ENCODE results near the gene HMGB1.
A peak's percentile ranks its signal among the peaks of the same experiment; 100 is the strongest.
"Not testable (repeated sequence)": the region's sequence is repeated elsewhere in the genome, so short reads cannot be mapped to it uniquely, and the experiment has no call there.

The HMGB1 gene

DNA sequence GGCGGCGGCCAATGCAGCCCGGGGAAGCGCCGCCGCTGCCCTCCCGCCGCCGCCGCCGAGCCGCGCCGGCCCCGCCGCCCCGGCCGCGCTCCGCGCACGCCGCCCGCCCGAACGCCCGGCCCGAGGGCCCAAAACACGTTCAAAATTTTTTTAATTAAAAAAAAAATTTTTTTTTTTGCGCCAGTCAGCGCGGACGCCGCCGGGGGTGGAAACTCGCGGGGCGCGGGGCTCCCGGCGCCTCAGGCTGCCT lies 468 bp downstream of the HMGB1 start:
- no peak for DNase-seq

DNA sequence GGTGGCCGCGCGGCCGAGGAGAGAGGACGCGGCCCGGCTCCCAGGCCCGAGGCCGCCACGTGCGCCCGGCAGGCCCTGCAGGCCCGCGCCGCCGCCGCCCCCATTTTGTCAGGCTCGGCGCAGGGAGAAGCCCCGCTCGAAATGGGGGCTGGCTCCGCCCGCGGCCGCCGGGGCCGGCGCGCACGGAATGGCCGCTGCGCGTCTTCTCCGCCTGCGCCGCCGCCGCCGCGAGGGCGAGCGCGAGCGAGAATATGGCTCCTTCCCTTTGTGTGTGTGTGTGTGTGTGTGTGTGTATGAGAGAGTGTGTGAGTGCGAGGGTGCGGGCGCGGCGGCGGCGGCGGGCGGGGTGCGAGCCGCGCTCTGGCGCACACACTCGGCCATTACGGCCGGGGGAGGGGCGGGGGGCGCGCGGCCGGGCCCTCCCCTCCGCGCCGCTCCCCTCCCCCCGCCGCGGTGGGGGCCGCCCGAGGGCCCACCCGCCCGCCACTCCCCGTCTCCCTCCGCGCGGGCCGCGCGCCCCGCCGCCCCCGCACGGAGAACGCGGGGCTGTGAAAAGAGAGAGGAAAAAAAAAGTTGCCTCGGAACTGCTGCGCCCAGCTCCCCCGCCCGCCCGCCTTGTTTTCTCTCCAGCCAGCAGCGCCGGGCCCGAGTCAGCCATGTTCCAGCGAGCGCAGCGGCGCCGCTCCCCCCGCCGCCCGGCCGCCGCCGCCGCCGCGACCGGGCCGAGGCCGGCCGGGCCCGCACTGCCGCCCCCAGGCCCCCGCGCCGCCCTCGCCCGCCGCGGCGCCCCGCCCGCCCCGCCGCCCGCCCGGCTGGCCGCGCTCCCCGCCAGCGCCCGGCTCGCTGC lies 1.0 kb downstream of the HMGB1 start:
- peak; percentile 64 for DNase-seq

DNA sequence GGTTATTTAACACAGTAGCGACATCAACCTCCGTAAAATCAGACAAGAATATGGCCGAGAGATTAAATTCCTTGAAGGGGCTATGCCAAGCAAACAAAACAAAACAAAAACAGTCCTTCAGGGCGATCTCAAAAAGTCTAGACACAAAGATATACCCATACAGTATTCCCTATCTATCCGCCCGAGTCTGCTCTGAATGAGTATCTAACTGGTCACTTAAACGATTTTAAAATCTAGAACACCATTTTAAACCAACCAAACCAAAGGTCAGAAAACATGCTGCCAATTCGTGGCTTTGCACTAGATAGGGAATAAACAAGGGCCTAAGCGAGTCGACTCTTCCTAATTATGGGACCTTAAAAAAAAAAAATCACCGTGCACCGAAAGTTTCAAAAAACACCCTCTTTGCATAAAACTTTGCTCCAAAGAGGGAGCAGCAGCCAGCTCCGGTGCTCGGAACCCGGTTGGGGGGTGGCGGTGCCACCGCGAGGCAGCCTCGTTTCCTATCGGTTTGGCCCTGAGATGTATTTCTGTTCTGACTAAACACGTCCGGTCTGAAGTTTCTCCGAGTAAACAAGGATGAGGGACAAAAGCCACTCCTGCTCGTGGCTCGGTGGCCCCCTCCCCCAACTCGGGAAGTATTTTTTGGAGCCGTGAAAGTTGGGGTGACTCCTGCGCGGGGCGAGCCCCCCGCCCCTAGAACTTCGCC lies 1.8 kb downstream of the HMGB1 start:
- DNase-seq: peak; percentile 35

DNA sequence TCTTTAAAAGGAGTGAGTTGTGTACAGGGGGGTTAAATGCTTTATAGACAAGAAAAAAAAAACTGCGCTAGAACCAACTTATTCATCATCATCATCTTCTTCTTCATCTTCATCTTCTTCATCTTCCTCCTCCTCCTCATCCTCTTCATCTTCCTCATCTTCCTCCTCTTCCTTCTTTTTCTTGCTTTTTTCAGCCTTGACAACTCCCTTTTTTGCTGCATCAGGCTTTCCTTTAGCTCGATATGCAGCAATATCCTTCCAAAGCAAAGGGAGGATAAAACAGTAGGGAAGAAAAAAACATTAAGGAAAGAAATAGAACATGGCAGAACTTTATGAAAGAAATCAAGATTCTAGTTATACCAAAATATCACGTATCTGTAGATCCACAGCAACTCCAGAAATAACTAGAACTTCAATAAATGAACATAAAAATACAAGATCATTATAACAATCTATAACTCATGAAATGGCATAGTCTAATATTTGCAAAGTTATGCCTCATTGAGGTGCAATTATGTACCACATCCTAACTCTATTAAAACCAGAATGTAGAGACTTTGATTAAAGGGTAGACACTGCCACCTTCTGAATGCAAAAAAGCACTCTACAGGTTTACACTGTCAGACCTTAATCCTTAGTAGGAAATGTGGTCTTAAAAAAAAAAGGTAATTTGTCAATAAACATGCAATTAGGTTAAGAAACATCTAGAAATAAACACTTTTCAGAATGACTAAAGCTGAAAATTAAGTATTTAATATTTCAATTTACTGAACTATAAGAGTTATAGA lies 4.3 kb downstream of the HMGB1 start:
- not testable (repeated sequence) for DNase-seq

GRCh38 chr13:30457306-30457891 lies 8.3 kb downstream of the HMGB1 start:
- DNase-seq: no peak

- no peak for DNase-seq
These were observed 9.4 kb downstream of the HMGB1 start for GRCh38 chr13:30456290-30456689.

- no peak for DNase-seq
These were observed 10.7 kb downstream of the HMGB1 start for GRCh38 chr13:30454991-30455390.

DNA sequence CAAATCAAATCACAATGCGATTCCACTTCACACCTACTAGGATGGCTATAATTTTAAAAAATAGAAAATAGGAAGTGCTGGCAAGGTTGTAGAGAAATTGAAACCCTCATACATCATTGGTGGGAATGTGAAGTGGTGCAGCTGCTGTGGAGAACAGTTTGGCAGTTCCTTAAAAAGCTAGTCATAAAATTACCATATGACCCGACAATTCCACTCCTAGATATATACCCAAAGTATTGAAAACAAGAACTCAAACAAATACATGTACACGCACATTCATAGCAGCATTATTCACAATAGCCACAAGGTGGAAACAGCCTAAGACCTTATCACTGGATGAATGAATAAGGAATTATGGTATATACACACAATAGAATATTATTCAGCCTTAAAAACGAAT lies 12.0 kb downstream of the HMGB1 start:
- DNase-seq: no peak

- DNase-seq: not testable (repeated sequence)
These were observed 14.3 kb downstream of the HMGB1 start for GRCh38 chr13:30451476-30451875.

GRCh38 chr13:30450066-30450465 lies 15.7 kb downstream of the HMGB1 start:
- DNase-seq: no peak

GRCh38 chr13:30448441-30448840 lies 17.3 kb downstream of the HMGB1 start:
- no peak for DNase-seq

DNA sequence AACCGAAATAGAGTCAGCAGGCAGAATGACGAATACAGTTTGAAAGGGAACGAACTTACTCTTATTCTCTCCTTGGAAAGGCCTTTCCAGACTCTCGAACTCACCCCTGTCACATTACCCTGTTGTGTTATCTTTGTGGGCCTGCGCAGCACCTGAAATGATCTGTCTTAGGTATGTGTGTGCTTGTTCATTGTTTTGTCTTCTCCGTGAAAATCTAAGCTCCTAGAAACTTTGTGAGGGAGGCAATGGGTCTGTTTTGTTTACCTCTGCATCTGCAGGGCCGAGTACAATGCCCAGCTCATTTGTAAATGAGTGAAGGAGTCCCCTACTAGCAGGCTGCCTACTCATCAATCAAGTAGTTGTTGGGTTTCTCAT lies 19.6 kb downstream of the HMGB1 start:
- no peak for DNase-seq

- DNase-seq: no peak
These were observed 21.8 kb downstream of the HMGB1 start for GRCh38 chr13:30443957-30444404.

DNA sequence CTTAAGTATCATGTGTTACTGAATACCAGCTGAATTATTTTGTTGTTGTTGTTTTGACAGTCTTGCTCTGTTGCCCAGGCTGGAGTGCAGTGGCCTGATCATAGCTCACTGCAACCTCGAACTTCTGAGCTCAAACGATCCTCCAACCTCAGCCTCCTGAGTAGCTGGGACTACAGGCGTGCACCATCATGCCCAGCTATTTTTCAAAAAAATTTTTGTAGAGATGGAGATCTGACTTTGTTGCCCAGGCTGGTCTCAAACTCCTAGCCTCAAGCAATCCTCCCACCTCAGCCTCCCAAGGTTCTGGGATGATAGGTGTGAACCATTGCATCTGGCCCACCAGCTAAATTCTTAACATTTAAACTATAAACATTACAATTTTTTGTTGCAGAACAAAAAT lies 22.2 kb downstream of the HMGB1 start:
- not testable (repeated sequence) for DNase-seq

- no peak for DNase-seq
These were observed 22.8 kb downstream of the HMGB1 start for GRCh38 chr13:30442926-30443325.

DNA sequence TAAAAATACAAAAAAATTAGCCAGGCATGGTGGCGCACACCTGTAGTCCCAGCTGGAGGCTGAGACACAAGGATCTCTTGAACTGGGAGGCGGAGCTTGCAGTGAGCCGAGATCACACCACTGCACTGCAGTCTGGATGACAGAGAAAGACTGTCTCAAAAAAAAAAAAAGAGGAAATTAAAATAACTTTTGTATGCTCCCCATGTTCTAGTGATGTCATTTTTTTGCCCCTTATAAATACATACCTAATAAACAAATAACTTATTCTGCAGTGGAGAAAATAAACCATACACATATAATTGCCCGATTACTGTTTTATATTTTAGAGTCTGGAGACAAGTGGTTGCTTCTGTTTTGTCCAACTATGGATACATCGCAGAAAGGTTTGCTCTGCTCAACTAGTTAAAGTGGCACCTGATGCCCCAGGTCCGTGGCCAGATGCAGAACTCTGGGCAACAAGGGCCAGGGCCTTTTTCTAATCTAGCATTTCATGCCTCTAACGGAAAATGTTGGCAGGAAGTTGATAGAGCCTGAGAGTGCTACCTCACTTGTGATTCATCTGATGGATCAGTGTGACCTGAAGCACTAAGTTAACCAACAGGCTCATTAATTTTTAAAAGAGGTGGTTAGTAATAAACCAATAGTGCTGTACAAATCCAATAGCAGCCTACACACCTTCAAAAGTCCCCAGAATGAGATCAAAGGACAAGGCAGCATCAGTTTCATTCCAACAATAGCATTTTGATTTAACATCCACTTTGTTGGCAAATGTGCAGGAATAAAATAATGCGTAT lies 24.6 kb downstream of the HMGB1 start:
- DNase-seq: no peak

GRCh38 chr13:30438286-30438685 lies 27.4 kb downstream of the HMGB1 start:
- no peak for DNase-seq

- no peak for DNase-seq
These were observed 28.6 kb downstream of the HMGB1 start for GRCh38 chr13:30437177-30437576.

GRCh38 chr13:30435911-30436451 lies 29.8 kb downstream of the HMGB1 start:
- DNase-seq: no peak

DNA sequence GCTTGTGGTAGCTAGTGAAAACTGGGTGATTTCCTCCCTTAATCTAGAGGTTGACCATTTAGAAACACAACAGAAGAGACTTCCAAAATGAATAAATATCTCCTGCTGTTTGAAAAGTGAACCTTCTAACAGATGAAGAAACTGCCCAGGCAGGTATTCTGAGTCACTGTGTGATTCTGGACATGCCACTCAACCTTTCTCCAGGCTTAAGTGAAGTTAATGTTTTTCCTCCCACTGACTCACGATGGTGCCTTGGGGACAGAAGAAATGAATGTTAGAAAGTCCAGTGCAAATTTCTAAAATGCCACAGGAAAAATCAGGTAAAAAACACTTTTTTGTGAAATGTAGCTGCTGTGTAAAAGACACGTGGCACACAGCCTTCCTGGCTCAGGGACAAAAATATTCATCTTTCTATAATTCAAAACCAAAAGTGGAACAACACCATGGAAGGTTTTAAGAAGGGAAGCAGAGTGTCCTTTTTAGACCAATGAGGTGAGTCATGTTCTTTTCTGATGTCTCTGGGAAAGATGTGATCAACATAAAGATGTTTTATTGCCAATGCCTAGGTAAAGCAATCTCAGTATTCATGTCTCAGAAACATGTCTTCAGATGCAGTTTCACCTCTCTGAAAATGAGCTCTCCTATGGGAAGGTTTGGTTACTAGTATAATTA lies 34.3 kb downstream of the HMGB1 start:
- no peak for DNase-seq

Measured in GF-D8 (cell line).